MCF 10A (cell line): ENCODE measurements around the gene GTF2IRD1. TPM values are rescaled to one million over a fixed set of nuclear protein-coding genes. Genes with fewer than 3 reads are reported as not detected.
A peak's percentile ranks its signal among the peaks of the same experiment; 100 is the strongest.

Source experiments
- BruUV-seq: library from RNA; stranded (reverse); fragments of 400-500 nt; replicated peaks from 2 replicates; lab custom pipeline; 2021; lab: Mats Ljungman, UMichigan
- CTCF ChIA-PET: fragments of 300-600 bp; sonication (Branson Sonifier 250); formaldehyde crosslinking; extraction: SDS; loops from one replicate; lab custom pipeline; 2021; ENCODE audit warnings: antibody characterized with exemption, inconsistent platforms; lab: Yijun Ruan, JAX
- POLR2A ChIA-PET: fragments of 300-600, 350-650 bp; sonication (Branson Sonifier 250); formaldehyde crosslinking; extraction: SDS; loops from one replicate; lab custom pipeline; 2020; ENCODE audit warnings: antibody characterized with exemption, inconsistent platforms; lab: Yijun Ruan, JAX
- DNase-seq: peaks from one replicate; pipeline ENCODE4 v3.0.0-alpha.2; 2018; ENCODE audit not compliant: unreplicated experiment
- H3K27ac Mint-ChIP-seq: one replicate; pipeline ENCODE4 v1.8.0; 2022; ENCODE audit warnings: mild to moderate bottlenecking, low read depth, mixed read lengths; ENCODE audit not compliant: unreplicated experiment
- H3K27me3 Mint-ChIP-seq: one replicate; pipeline ENCODE4 v1.8.0; 2022; ENCODE audit warnings: mixed read lengths; ENCODE audit not compliant: insufficient read depth, unreplicated experiment
- H3K36me3 Mint-ChIP-seq: one replicate; pipeline ENCODE4 v1.8.0; 2022; ENCODE audit warnings: mild to moderate bottlenecking, moderate library complexity, mixed read lengths; ENCODE audit not compliant: insufficient read depth, unreplicated experiment
- H3K4me1 Mint-ChIP-seq: one replicate; pipeline ENCODE4 v1.8.0; 2022; ENCODE audit warnings: mixed read lengths; ENCODE audit not compliant: insufficient read depth, unreplicated experiment
- H3K4me3 Mint-ChIP-seq: one replicate; pipeline ENCODE4 v1.8.0; 2022; ENCODE audit warnings: mild to moderate bottlenecking, moderate library complexity, mixed read lengths; ENCODE audit not compliant: unreplicated experiment
- H3K9me3 Mint-ChIP-seq: one replicate; pipeline ENCODE4 v1.8.0; 2022; ENCODE audit warnings: mixed read lengths; ENCODE audit not compliant: unreplicated experiment
- intact Hi-C: fragments of 100-400 bp; cut with micrococcal nuclease; formaldehyde crosslinking; loops from 2 replicates; pipeline ENCODE4 v1.14.1; 2022
- total RNA-seq: library from RNA; stranded (reverse); gene quantifications from 2 replicates; pipeline ENCODE4 v1.2.3, GENCODE V29; 2022
- TF ChIP-seq, protein P1 (sequence below): fragments of 200-600 bp; IDR thresholded peaks from one replicate; pipeline ENCODE4 v1.8.0; 2022; ENCODE audit warnings: antibody characterized with exemption, mild to moderate bottlenecking; ENCODE audit not compliant: unreplicated experiment

Gene GTF2IRD1
- total RNA-seq, 1 experiment from 2014 or later = 77.6 TPM

DNA sequence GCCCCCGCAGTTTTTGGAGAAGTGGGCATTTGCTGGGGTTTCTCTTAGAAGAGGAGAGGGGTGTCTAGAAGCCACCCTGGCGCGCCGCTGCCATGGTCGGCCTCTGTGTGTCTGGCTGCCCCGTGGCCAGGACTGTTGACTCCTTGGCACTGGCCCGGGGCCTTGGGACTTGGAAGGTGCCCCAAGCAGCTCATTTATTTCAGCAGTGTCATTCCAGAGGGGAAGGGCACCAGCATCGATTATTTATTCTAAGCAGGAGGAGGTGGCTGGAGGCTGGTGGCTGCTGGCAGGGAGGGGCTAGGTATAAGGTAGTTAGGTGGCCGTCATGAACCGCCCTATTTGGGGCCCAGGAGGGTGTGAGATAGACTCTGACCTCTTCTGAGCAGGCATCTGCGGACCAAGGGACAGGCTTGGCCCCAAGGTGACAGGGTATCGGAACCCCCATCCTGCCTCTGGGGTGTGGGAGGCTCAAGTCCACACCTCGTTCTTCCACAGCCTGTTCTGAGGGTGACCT, 1.6 kb downstream of the GTF2IRD1 start:
- H3K4me3 Mint-ChIP-seq = peak overlapping the region; percentile 71
- POLR2A ChIA-PET = interaction anchor here (6.6 kb wide), 1 partner anchor 25 kb away, joined by 101 read pairs; no protein-coding TSS in a partner anchor
- BruUV-seq = no TSS peak
- no peak for DNase-seq
- CTCF ChIA-PET = interaction anchor here (0.5 kb wide), 1 partner anchor 54 kb away, joined by 3 read pairs; no protein-coding TSS in a partner anchor
- intact Hi-C loops = loop anchor here (10.0 kb wide), 1 partner anchor 89 kb away; no protein-coding TSS in a partner anchor
- no peaks in the 10 kb centered on the region for H3K27me3 Mint-ChIP-seq
- peaks cover 9% of the 10 kb centered on the region for H3K36me3 Mint-ChIP-seq
- TF ChIP-seq, protein P1, sequence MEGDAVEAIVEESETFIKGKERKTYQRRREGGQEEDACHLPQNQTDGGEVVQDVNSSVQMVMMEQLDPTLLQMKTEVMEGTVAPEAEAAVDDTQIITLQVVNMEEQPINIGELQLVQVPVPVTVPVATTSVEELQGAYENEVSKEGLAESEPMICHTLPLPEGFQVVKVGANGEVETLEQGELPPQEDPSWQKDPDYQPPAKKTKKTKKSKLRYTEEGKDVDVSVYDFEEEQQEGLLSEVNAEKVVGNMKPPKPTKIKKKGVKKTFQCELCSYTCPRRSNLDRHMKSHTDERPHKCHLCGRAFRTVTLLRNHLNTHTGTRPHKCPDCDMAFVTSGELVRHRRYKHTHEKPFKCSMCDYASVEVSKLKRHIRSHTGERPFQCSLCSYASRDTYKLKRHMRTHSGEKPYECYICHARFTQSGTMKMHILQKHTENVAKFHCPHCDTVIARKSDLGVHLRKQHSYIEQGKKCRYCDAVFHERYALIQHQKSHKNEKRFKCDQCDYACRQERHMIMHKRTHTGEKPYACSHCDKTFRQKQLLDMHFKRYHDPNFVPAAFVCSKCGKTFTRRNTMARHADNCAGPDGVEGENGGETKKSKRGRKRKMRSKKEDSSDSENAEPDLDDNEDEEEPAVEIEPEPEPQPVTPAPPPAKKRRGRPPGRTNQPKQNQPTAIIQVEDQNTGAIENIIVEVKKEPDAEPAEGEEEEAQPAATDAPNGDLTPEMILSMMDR = no peak
- H3K4me1 Mint-ChIP-seq = peaks cover 29% of the 10 kb centered on the region
- peak overlapping the region; percentile 58 for H3K27ac Mint-ChIP-seq
- no peaks in the 10 kb centered on the region for H3K9me3 Mint-ChIP-seq

DNA sequence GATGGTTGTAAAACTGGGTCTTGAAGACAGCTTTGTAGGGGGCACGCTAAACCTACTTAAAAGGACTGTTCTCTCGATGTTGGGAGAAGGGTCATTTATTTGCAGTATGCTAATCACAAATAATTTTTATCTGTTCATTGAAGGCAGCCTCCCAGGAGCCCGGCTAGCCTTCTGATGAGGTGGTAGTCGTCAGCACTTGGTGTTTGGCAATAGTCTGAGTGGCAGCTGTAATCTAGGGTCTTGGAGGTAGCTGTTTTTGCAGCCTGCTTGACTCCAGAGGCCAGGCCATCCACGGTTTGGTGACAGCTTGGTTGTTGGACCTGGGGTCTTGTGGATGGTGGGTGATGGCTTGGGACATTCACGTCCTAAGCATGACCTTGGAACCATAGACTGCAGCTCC, 2.2 kb downstream of the GTF2IRD1 start:
- TF ChIP-seq, protein P1 = no peak
- peaks cover 29% of the 10 kb centered on the region for H3K4me1 Mint-ChIP-seq
- BruUV-seq = TSS peak; percentile 15
- POLR2A ChIA-PET = interaction anchor here (6.6 kb wide), 1 partner anchor 24 kb away, joined by 101 read pairs; no protein-coding TSS in a partner anchor
- no peak for DNase-seq
- no peaks in the 10 kb centered on the region for H3K9me3 Mint-ChIP-seq
- peaks cover 9% of the 10 kb centered on the region for H3K36me3 Mint-ChIP-seq
- peak overlapping the region; percentile 52 for H3K27ac Mint-ChIP-seq
- H3K4me3 Mint-ChIP-seq = no peak overlapping the region
- intact Hi-C loops = loop anchor here (10.0 kb wide), 1 partner anchor 89 kb away; no protein-coding TSS in a partner anchor
- CTCF ChIA-PET = no interaction called here
- no peaks in the 10 kb centered on the region for H3K27me3 Mint-ChIP-seq

DNA sequence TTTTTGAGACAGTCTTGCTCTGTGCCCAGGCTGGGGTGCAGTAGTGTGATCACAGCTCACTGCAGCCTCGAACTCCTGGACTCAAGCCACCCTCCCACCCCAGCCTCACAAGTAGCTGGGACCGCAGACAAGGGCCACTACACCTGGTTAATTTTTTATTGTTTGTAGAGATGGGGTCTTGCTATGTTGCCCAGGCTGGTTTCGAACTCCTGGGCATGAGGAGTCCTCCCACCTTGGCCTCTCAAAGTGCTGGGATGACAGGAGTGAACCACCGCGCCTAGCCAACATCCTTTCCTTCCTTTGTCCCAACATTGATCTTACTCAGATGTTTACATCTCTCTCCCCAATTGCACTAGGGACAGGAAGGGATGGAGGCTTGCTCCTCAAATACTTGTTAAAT, 3.3 kb downstream of the GTF2IRD1 start:
- H3K27me3 Mint-ChIP-seq = no peaks in the 10 kb centered on the region
- BruUV-seq = no TSS peak

More for the DNA sequence above, 3.3 kb downstream of the GTF2IRD1 start:
- TF ChIP-seq, protein P1 = no peak
- no peak for DNase-seq
- peak overlapping the region; percentile 52 for H3K27ac Mint-ChIP-seq
- no peak overlapping the region for H3K4me3 Mint-ChIP-seq
- POLR2A ChIA-PET = no interaction called here
- intact Hi-C loops = loop anchor here (10.0 kb wide), 1 partner anchor 88 kb away; no protein-coding TSS in a partner anchor
- H3K9me3 Mint-ChIP-seq = no peaks in the 10 kb centered on the region
- H3K4me1 Mint-ChIP-seq = peaks cover 29% of the 10 kb centered on the region
- H3K36me3 Mint-ChIP-seq = peaks cover 9% of the 10 kb centered on the region
- CTCF ChIA-PET = no interaction called here
